PFSK-1 (cell line): ENCODE measurements around the gene MGAT5.

ENCODE experiments used
- FOXP2 ChIP-seq: optimal IDR thresholded peaks from 2 replicates; pipeline ENCODE3; 2011; ENCODE audit warnings: borderline replicate concordance, control low read depth, inconsistent platforms; ENCODE audit not compliant: insufficient read depth; ENCODE audit errors: extremely low read length, extremely low read depth
- POLR2AphosphoS5 ChIP-seq: IDR thresholded peaks from 2 replicates; pipeline ENCODE4 v1.6.1; 2012; ENCODE audit warnings: low read depth, mild to moderate bottlenecking, control low read depth, low read length, moderate library complexity
- SIN3A ChIP-seq: IDR thresholded peaks from 2 replicates; pipeline ENCODE4 v1.6.1; 2012; ENCODE audit warnings: mild to moderate bottlenecking, low read length, moderate library complexity, borderline replicate concordance; ENCODE audit not compliant: insufficient read depth
- TAF1 ChIP-seq: IDR thresholded peaks from 2 replicates; pipeline ENCODE4 v1.6.1; 2012; ENCODE audit warnings: low read length, control low read depth, borderline replicate concordance; ENCODE audit not compliant: insufficient read depth
- TF ChIP-seq, protein P1 (sequence below), 2 experiments: IDR thresholded peaks; 2 replicates each; pipeline versions ENCODE4 v1.6.1 to v1.8.0; 2011 to 2012; ENCODE audit warnings: low read depth in 2 of 2, low read length in 2 of 2, control low read depth in 1 of 2, inconsistent platforms in 1 of 2, mild to moderate bottlenecking in 1 of 2, moderate library complexity in 1 of 2; ENCODE audit not compliant: insufficient read depth in 1 of 2

MGAT5 gene

DNA sequence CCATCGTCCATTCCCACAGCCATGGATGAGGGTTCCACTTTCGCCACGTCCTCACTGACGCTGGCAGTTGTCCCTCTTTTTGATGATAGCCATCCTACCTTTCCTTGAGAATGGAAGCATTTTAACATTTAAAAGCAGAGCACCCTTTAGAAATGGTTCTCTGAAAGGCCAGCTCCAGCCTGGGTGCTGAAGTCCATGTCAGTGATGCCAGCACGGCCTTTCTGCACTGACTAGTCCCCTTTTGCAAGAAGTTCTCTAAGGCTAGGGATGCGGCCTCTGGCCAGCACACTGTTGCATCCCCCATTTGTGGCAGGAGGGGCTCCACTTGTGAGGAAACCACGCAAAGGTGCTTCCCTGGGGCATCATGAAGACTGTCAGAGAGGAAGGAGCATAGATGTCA, 203.5 kb downstream of the MGAT5 start:
- no peak for TF ChIP-seq TAF1
- TF ChIP-seq POLR2AphosphoS5: no peak
- TF ChIP-seq SIN3A: no peak
- no peak for TF ChIP-seq FOXP2
- TF ChIP-seq, protein P1, sequence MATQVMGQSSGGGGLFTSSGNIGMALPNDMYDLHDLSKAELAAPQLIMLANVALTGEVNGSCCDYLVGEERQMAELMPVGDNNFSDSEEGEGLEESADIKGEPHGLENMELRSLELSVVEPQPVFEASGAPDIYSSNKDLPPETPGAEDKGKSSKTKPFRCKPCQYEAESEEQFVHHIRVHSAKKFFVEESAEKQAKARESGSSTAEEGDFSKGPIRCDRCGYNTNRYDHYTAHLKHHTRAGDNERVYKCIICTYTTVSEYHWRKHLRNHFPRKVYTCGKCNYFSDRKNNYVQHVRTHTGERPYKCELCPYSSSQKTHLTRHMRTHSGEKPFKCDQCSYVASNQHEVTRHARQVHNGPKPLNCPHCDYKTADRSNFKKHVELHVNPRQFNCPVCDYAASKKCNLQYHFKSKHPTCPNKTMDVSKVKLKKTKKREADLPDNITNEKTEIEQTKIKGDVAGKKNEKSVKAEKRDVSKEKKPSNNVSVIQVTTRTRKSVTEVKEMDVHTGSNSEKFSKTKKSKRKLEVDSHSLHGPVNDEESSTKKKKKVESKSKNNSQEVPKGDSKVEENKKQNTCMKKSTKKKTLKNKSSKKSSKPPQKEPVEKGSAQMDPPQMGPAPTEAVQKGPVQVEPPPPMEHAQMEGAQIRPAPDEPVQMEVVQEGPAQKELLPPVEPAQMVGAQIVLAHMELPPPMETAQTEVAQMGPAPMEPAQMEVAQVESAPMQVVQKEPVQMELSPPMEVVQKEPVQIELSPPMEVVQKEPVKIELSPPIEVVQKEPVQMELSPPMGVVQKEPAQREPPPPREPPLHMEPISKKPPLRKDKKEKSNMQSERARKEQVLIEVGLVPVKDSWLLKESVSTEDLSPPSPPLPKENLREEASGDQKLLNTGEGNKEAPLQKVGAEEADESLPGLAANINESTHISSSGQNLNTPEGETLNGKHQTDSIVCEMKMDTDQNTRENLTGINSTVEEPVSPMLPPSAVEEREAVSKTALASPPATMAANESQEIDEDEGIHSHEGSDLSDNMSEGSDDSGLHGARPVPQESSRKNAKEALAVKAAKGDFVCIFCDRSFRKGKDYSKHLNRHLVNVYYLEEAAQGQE (IDR thresholded peaks at IDR 0.05; ENCODE audit: insufficient read depth in 1 of 2, low read depth in 2 of 2, low read length in 2 of 2): no peak

GRCh38 chr2:134457765-134458472, 204.0 kb downstream of the MGAT5 start:
- TF ChIP-seq, protein P1 (IDR thresholded peaks at IDR 0.05; ENCODE audit: insufficient read depth in 1 of 2, low read depth in 2 of 2, low read length in 2 of 2): no peak
- TF ChIP-seq POLR2AphosphoS5 (no peak), TAF1 (no peak), SIN3A (no peak), FOXP2 (no peak)

- TF ChIP-seq SIN3A (no peak), TAF1 (no peak), FOXP2 (no peak), POLR2AphosphoS5 (no peak)
- TF ChIP-seq, protein P1 (IDR thresholded peaks at IDR 0.05; ENCODE audit: insufficient read depth in 1 of 2, low read depth in 2 of 2, low read length in 2 of 2): no peak
Measured at GRCh38 chr2:134458473-134458853, 204.6 kb downstream of the MGAT5 start.

DNA sequence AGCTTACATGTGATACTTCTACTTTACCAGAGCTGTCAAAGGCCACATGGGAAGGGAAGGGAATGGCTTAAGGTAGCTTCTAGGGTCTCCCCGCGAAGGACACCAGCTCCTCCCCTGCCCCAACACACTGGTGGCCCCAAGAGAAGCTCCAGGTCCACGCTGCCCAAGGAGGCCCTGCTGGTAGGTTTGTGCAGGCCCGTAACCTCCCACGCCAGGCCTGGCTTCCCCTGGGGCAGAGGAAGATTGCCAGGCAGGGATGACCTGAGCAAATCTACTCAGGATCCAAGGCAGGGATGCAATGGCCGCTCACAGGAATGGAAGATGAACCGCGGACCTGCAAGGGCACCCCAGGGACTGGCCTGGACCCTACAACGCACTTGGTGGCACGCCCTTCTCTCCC, 205.1 kb downstream of the MGAT5 start:
- TF ChIP-seq TAF1: no peak
- TF ChIP-seq POLR2AphosphoS5: no peak
- TF ChIP-seq FOXP2: no peak
- TF ChIP-seq SIN3A: no peak
- TF ChIP-seq, protein P1 (IDR thresholded peaks at IDR 0.05; ENCODE audit: insufficient read depth in 1 of 2, low read depth in 2 of 2, low read length in 2 of 2): no peak
